Measurements from ENCODE around the gene C6orf141. TPM values are rescaled to one million over a fixed set of nuclear protein-coding genes. Genes with fewer than 3 reads are reported as not detected.

The C6orf141 gene
- total and polyA plus RNA-seq, 2 of the 8 experiments (the other 6 are each of a cell fraction or from before 2014, with no cell fraction given), result 7.6 to 16.1 TPM

GRCh38 chr6:49570474-49571079 lies 20.1 kb downstream of the C6orf141 start:
- H3K4ac ChIP-seq (replicated peaks; ENCODE audit: insufficient read length, low read depth, low read length), result no peak overlapping the region
- H3K23ac ChIP-seq (ENCODE audit: insufficient read length), result no peak overlapping the region
- no peak overlapping the region for H3K14ac ChIP-seq (ENCODE audit: insufficient read length)
- H3K23me2 ChIP-seq (ENCODE audit: low read depth, low read length), result no peaks in the 10 kb centered on the region; the same call in 1 of the 2 replicates
- FAIRE-seq (no peak), DNase-seq (ENCODE audit: low read depth in 1 of 2, low spot score in 2 of 2) (no peak)
- CTCF ChIA-PET (ENCODE audit: partially characterized antibody), result interaction anchor here (1.3 to 1.7 kb wide), 2 partner anchors 11 to 36 kb away, joined by 4 read pairs; no protein-coding TSS in a partner anchor
- no peak overlapping the region for H3K9ac ChIP-seq (replicated peaks in 1 of 4; ENCODE audit: extremely low read depth in 1 of 4, low read depth in 3 of 4, low read length in 3 of 4)
- no peak overlapping the region for H3K18ac ChIP-seq (ENCODE audit: extremely low read depth, low read length)
- no peak overlapping the region for H3K56ac ChIP-seq (replicated peaks; ENCODE audit: insufficient read length, low read depth, low read length)
- H3K4me2 ChIP-seq (ENCODE audit: insufficient read depth in 1 of 2, low read depth in 2 of 2, low read length in 2 of 2), result no peak overlapping the region
- no peak overlapping the region for H3K4me3 ChIP-seq (ENCODE audit: extremely low read depth in 1 of 4, insufficient read depth in 2 of 4, low read depth in 3 of 4, low read length in 4 of 4)
- no peak overlapping the region for H2AK5ac ChIP-seq (ENCODE audit: low read depth, low read length)
- H2BK5ac ChIP-seq (ENCODE audit: low read depth, low read length), result no peak overlapping the region
- H2AFZ ChIP-seq (ENCODE audit: low read length), result no peak overlapping the region
- no peaks in the 10 kb centered on the region for H3K36me3 ChIP-seq (ENCODE audit: control insufficient read depth in 2 of 4, insufficient read depth in 4 of 4, low read length in 3 of 4)
- H2BK15ac ChIP-seq (ENCODE audit: low read length), result no peak overlapping the region
- H3K9me3 ChIP-seq (ENCODE audit: insufficient read depth in 2 of 2, low read depth in 1 of 2, low read length in 1 of 2), result no peaks in the 10 kb centered on the region
- no peaks in the 10 kb centered on the region; a peak in 1 of 7 replicates for H3K27me3 ChIP-seq (replicated peaks in 1 of 4; ENCODE audit: control insufficient read depth in 3 of 4, extremely low read depth in 1 of 4, insufficient read depth in 3 of 4, low read length in 3 of 4)
- 88% methylated on average over 6 of the region's 6 CpGs; no CpG with 5 or more reads in 1 of the 2 experiments for WGBS, 2 experiments (ENCODE audit: extremely low coverage in 1 of 2, insufficient coverage in 1 of 2, insufficient read length in 1 of 2, insufficient replicate concordance in 2 of 2, low coverage in 1 of 2, low lambda C conversion rate in 2 of 2, missing lambda C conversion rate in 1 of 2)
- no peaks in the 10 kb centered on the region for H3K79me1 ChIP-seq (ENCODE audit: low read depth, low read length)
- no peak overlapping the region for H4K91ac ChIP-seq (replicated peaks; ENCODE audit: insufficient read length, low read length)
- no peak overlapping the region for H2BK120ac ChIP-seq (replicated peaks; ENCODE audit: low read depth, low read length)
- no peaks in the 10 kb centered on the region for H3K4me1 ChIP-seq (replicated peaks in 1 of 4; ENCODE audit: control insufficient read depth in 3 of 4, insufficient read depth in 4 of 4, low read length in 3 of 4)
- H3K27ac ChIP-seq (ENCODE audit: low read depth, low read length), result no peak overlapping the region
- no peak overlapping the region for H4K8ac ChIP-seq (ENCODE audit: extremely low read depth, insufficient read depth, low read length)
- POLR2A ChIA-PET (ENCODE audit: partially characterized antibody), result no interaction called here
- H4K20me1 ChIP-seq (replicated peaks in 1 of 2; ENCODE audit: control insufficient read depth in 1 of 2, insufficient read depth in 2 of 2, low read length in 2 of 2), result no peaks in the 10 kb centered on the region
- no peak overlapping the region for H2BK20ac ChIP-seq (ENCODE audit: low read length)
- no peak overlapping the region for H4K5ac ChIP-seq (ENCODE audit: insufficient read length, low read depth, low read length)
- no peaks in the 10 kb centered on the region for H3K79me2 ChIP-seq (ENCODE audit: control insufficient read depth in 1 of 2, insufficient read depth in 2 of 2, low read length in 2 of 2)
- H2BK12ac ChIP-seq (ENCODE audit: low read depth, low read length), result no peak overlapping the region
- no peak for TF ChIP-seq TEAD4 (IDR thresholded peaks at IDR 0.05; ENCODE audit: low read depth, low read length)
- no peak for TF ChIP-seq BRCA1 (IDR thresholded peaks at IDR 0.05; ENCODE audit: low read depth, low read length)
- TF ChIP-seq SAP30 (IDR thresholded peaks at IDR 0.05; ENCODE audit: insufficient read depth, insufficient replicate concordance, low read length), result no peak
- no peak for TF ChIP-seq MAFK (IDR thresholded peaks at IDR 0.05; ENCODE audit: low read depth, low read length)
- no peak for TF ChIP-seq TCF12 (IDR thresholded peaks at IDR 0.05; ENCODE audit: low read depth, low read length)
- TF ChIP-seq USF2 (IDR thresholded peaks at IDR 0.05; ENCODE audit: low read length), result no peak
- TF ChIP-seq RBBP5 (IDR thresholded peaks at IDR 0.05; ENCODE audit: borderline replicate concordance, low read depth, low read length), result no peak
- TF ChIP-seq HDAC6 (IDR thresholded peaks at IDR 0.05; ENCODE audit: low read depth, low read length), result no peak
- TF ChIP-seq RAD21 (IDR thresholded peaks at IDR 0.05 in 1 of 2, conservative IDR thresholded peaks at IDR 0.05 in 1 of 2; ENCODE audit: low read depth in 2 of 2, low read length in 2 of 2), result no peak
- TF ChIP-seq JUND (IDR thresholded peaks at IDR 0.05; ENCODE audit: low read length), result no peak
- TF ChIP-seq ATF3 (IDR thresholded peaks at IDR 0.05; ENCODE audit: insufficient read depth, low read depth, low read length), result no peak
